HepG2 (cell line): ENCODE results near the gene SSC4D. TPM values are rescaled to one million over a fixed set of nuclear protein-coding genes. Genes with fewer than 3 reads are reported as not detected.

ENCODE experiments used
- AKAP8 ChIP-seq: sonication (generic); formaldehyde crosslinking; IDR thresholded peaks from 2 replicates; pipeline ENCODE4 v1.5.1; 2020; ENCODE audit warnings: mild to moderate bottlenecking, missing genetic modification reagents
- ARHGAP35 ChIP-seq: sonication (generic); formaldehyde crosslinking; IDR thresholded peaks from 2 replicates; pipeline ENCODE4 v1.9.0; 2022; ENCODE audit warnings: mild to moderate bottlenecking, inconsistent platforms, moderate library complexity, missing genetic modification reagents, borderline replicate concordance
- CEBPG ChIP-seq: IDR thresholded peaks from 2 replicates; pipeline ENCODE4 v1.6.1; 2016
- GATAD1 ChIP-seq: IDR thresholded peaks from 2 replicates; pipeline ENCODE4 v1.6.1; 2016; ENCODE audit warnings: missing genetic modification reagents, missing compliant biosample characterization
- HNF4A ChIP-seq: sonication (generic); formaldehyde crosslinking; IDR thresholded peaks from 2 replicates; pipeline ENCODE4 v1.4.0; 2020; ENCODE audit warnings: missing genetic modification reagents
- NR2F1 ChIP-seq, 2 experiments: fragments of 450-650 bp in 1 of 2; formaldehyde crosslinking in 1 of 2; IDR thresholded peaks; 2 replicates each; pipeline versions ENCODE4 v1.5.0 to v1.6.1; 2016 to 2020; ENCODE audit warnings: mild to moderate bottlenecking in 1 of 2, missing compliant biosample characterization in 1 of 2, missing genetic modification reagents in 1 of 2, moderate library complexity in 1 of 2
- RXRB ChIP-seq: IDR thresholded peaks from 2 replicates; pipeline ENCODE4 v1.6.1; 2016; ENCODE audit warnings: borderline replicate concordance, missing genetic modification reagents, missing compliant biosample characterization
- SNAPC2 ChIP-seq: sonication (generic); formaldehyde crosslinking; IDR thresholded peaks from 2 replicates; pipeline ENCODE4 v1.8.1; 2022; ENCODE audit warnings: mild to moderate bottlenecking, missing genetic modification reagents
- TOPORS ChIP-seq: sonication (generic); formaldehyde crosslinking; IDR thresholded peaks from 2 replicates; pipeline ENCODE4 v1.8.0; 2023; ENCODE audit warnings: mild to moderate bottlenecking, missing genetic modification reagents
- ZBTB20 ChIP-seq: sonication (generic); formaldehyde crosslinking; IDR thresholded peaks from 2 replicates; pipeline ENCODE4 v1.8.1; 2023; ENCODE audit warnings: missing genetic modification reagents, low read depth, mild to moderate bottlenecking, borderline replicate concordance
- ZNF703 ChIP-seq: sonication (generic); formaldehyde crosslinking; IDR thresholded peaks from 2 replicates; pipeline ENCODE4 v1.5.1; 2020; ENCODE audit warnings: missing genetic modification reagents, mild to moderate bottlenecking, moderate library complexity, borderline replicate concordance
- ZSCAN31 ChIP-seq: sonication (generic); formaldehyde crosslinking; IDR thresholded peaks from 2 replicates; pipeline ENCODE4 v1.5.0; 2020; ENCODE audit warnings: low read depth, mild to moderate bottlenecking, missing genetic modification reagents
- polyA plus RNA-seq, 8 experiments: library from polyadenylated mRNA; depleted of rRNA in 3 of 8; stranded (reverse) in 7 of 8; unstranded in 1 of 8; fragments of >200 nt; fragmentation: Illumina TruSeq in 4 of 8; extraction: Trizol in 4 of 8; gene quantifications; 2 replicates each; pipeline versions ENCODE4 v1.2.1 to v1.2.3, GENCODE V29; 2011 to 2016; ENCODE audit warnings: low read depth in 4 of 8, missing spikeins in 1 of 8, mixed read lengths in 1 of 8; ENCODE audit not compliant: insufficient read depth in 1 of 8
- total RNA-seq, 5 experiments: library from RNA; depleted of rRNA; stranded (reverse); fragments of >200 nt; fragmentation: Illumina TruSeq; extraction: Trizol; gene quantifications; 2 replicates each; pipeline ENCODE4 v1.2.3, GENCODE V29; 2016; ENCODE audit warnings: low read depth in 1 of 5
- TF ChIP-seq, protein P1 (sequence below): sonication (generic); formaldehyde crosslinking; IDR thresholded peaks from 2 replicates; pipeline ENCODE4 v1.4.0; 2020; ENCODE audit warnings: missing genetic modification reagents
- TF ChIP-seq, protein P2 (sequence below): sonication (generic); formaldehyde crosslinking; IDR thresholded peaks from 2 replicates; pipeline ENCODE4 v1.8.0; 2022; ENCODE audit warnings: mild to moderate bottlenecking, missing genetic modification reagents
- TF ChIP-seq, protein P3 (sequence below), 2 experiments: sonication (generic) in 1 of 2; formaldehyde crosslinking in 1 of 2; IDR thresholded peaks; 2 replicates each; pipeline versions ENCODE4 v1.5.1 to v1.6.1; 2011 to 2020; ENCODE audit warnings: borderline replicate concordance in 1 of 2, low read depth in 1 of 2, low read length in 1 of 2, mild to moderate bottlenecking in 1 of 2, missing genetic modification reagents in 1 of 2, moderate library complexity in 1 of 2
- TF ChIP-seq, protein P4 (sequence below): sonication (generic); formaldehyde crosslinking; IDR thresholded peaks from 2 replicates; pipeline ENCODE4 v1.5.1; 2020; ENCODE audit warnings: mild to moderate bottlenecking, missing genetic modification reagents, borderline replicate concordance
- TF ChIP-seq, protein P5 (sequence below): sonication (generic); formaldehyde crosslinking; IDR thresholded peaks from 2 replicates; pipeline ENCODE4 v1.4.0; 2020; ENCODE audit warnings: missing genetic modification reagents, borderline replicate concordance

Gene SSC4D
- total and polyA plus RNA-seq, 2 of the 13 experiments (the other 11 are each of a cell fraction or from before 2014, with no cell fraction given), result 33.3 to 63.8 TPM

DNA sequence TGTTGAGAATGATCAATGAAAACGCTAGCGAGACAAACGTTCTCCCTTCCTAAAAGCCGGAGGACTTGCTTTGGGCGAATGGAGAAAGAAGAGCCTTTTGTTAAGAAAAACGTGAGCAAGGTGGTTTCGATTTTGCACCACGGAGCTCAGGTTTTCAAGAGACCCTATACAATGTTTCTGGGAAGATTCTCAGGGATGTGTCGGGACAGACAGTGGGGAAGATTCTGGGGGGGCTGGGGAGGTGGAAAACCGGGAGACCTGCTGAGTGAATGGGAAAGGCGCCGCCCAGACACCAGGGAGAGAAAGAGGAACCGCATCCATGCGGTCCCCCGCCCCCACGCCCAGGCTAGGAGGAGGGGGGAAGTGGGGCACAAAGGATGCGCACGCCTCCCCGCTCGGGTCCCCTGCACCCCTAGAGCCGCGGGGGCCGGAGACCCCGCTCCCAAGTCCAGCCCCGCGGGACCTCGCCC, 51.5 kb downstream of the SSC4D start (continued):
- TF ChIP-seq, protein P1, sequence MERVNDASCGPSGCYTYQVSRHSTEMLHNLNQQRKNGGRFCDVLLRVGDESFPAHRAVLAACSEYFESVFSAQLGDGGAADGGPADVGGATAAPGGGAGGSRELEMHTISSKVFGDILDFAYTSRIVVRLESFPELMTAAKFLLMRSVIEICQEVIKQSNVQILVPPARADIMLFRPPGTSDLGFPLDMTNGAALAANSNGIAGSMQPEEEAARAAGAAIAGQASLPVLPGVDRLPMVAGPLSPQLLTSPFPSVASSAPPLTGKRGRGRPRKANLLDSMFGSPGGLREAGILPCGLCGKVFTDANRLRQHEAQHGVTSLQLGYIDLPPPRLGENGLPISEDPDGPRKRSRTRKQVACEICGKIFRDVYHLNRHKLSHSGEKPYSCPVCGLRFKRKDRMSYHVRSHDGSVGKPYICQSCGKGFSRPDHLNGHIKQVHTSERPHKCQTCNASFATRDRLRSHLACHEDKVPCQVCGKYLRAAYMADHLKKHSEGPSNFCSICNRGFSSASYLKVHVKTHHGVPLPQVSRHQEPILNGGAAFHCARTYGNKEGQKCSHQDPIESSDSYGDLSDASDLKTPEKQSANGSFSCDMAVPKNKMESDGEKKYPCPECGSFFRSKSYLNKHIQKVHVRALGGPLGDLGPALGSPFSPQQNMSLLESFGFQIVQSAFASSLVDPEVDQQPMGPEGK (CRISPR knock-in tag), result peak; percentile 38; the same call in 1 of the 2 replicates
- TF ChIP-seq HNF4A (CRISPR knock-in tag) (no peak), TOPORS (0 out of 2 replicates have a peak, but pooled peaks have one; percentile 48), SNAPC2 (0 out of 2 replicates have a peak, but pooled peaks have one; percentile 17), ZNF703 (CRISPR knock-in tag) (no peak), AKAP8 (no peak), RXRB (CRISPR knock-in tag) (no peak), NR2F1 (CRISPR knock-in tag; IDR thresholded peaks at IDR 0.05) (no peak), ZBTB20 (CRISPR knock-in tag) (no peak), GATAD1 (no peak), CEBPG (no peak), ARHGAP35 (CRISPR knock-in tag) (no peak), ZSCAN31 (no peak)
- TF ChIP-seq, protein P2, sequence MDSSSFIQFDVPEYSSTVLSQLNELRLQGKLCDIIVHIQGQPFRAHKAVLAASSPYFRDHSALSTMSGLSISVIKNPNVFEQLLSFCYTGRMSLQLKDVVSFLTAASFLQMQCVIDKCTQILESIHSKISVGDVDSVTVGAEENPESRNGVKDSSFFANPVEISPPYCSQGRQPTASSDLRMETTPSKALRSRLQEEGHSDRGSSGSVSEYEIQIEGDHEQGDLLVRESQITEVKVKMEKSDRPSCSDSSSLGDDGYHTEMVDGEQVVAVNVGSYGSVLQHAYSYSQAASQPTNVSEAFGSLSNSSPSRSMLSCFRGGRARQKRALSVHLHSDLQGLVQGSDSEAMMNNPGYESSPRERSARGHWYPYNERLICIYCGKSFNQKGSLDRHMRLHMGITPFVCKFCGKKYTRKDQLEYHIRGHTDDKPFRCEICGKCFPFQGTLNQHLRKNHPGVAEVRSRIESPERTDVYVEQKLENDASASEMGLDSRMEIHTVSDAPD (CRISPR knock-in tag), result no peak
- TF ChIP-seq, protein P3, sequence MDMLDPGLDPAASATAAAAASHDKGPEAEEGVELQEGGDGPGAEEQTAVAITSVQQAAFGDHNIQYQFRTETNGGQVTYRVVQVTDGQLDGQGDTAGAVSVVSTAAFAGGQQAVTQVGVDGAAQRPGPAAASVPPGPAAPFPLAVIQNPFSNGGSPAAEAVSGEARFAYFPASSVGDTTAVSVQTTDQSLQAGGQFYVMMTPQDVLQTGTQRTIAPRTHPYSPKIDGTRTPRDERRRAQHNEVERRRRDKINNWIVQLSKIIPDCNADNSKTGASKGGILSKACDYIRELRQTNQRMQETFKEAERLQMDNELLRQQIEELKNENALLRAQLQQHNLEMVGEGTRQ (IDR thresholded peaks at IDR 0.05; ENCODE audit: low read depth, low read length), result no peak
- TF ChIP-seq, protein P3 (CRISPR knock-in tag; IDR thresholded peaks at IDR 0.05; ENCODE audit: borderline replicate concordance), result no peak
- TF ChIP-seq, protein P4, sequence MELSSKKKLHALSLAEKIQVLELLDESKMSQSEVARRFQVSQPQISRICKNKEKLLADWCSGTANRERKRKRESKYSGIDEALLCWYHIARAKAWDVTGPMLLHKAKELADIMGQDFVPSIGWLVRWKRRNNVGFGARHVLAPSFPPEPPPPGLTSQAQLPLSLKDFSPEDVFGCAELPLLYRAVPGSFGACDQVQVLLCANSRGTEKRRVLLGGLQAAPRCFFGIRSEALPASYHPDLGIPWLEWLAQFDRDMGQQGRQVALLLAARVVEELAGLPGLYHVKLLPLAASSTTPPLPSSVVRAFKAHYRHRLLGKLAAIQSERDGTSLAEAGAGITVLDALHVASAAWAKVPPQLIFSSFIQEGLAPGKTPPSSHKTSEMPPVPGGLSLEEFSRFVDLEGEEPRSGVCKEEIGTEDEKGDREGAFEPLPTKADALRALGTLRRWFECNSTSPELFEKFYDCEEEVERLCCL (CRISPR knock-in tag), result no peak
- TF ChIP-seq, protein P5, sequence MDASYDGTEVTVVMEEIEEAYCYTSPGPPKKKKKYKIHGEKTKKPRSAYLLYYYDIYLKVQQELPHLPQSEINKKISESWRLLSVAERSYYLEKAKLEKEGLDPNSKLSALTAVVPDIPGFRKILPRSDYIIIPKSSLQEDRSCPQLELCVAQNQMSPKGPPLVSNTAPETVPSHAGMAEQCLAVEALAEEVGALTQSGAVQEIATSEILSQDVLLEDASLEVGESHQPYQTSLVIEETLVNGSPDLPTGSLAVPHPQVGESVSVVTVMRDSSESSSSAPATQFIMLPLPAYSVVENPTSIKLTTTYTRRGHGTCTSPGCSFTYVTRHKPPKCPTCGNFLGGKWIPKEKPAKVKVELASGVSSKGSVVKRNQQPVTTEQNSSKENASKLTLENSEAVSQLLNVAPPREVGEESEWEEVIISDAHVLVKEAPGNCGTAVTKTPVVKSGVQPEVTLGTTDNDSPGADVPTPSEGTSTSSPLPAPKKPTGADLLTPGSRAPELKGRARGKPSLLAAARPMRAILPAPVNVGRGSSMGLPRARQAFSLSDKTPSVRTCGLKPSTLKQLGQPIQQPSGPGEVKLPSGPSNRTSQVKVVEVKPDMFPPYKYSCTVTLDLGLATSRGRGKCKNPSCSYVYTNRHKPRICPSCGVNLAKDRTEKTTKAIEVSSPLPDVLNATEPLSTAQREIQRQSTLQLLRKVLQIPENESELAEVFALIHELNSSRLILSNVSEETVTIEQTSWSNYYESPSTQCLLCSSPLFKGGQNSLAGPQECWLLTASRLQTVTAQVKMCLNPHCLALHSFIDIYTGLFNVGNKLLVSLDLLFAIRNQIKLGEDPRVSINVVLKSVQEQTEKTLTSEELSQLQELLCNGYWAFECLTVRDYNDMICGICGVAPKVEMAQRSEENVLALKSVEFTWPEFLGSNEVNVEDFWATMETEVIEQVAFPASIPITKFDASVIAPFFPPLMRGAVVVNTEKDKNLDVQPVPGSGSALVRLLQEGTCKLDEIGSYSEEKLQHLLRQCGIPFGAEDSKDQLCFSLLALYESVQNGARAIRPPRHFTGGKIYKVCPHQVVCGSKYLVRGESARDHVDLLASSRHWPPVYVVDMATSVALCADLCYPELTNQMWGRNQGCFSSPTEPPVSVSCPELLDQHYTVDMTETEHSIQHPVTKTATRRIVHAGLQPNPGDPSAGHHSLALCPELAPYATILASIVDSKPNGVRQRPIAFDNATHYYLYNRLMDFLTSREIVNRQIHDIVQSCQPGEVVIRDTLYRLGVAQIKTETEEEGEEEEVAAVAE (CRISPR knock-in tag), result no peak
